PC-3 (cell line): ENCODE results near the gene TDRKH.

Source experiments
- EZH2 ChIP-seq: fragments of 300-600 bp; sonication (generic); IDR thresholded peaks from one replicate; pipeline ENCODE4 v1.6.1; 2017; ENCODE audit warnings: antibody characterized with exemption, mild to moderate bottlenecking, low read length; ENCODE audit not compliant: unreplicated experiment
- EZH2phosphoT487 ChIP-seq: fragments of 300-600 bp; sonication (generic); IDR thresholded peaks from 2 replicates; pipeline ENCODE4 v1.6.1; 2018; ENCODE audit warnings: mild to moderate bottlenecking, antibody characterized with exemption, low read length, borderline replicate concordance
- TF ChIP-seq, protein P1 (sequence below): fragments of 300-600 bp; sonication (generic); conservative IDR thresholded peaks from 2 replicates; pipeline ENCODE4 v1.5.1; 2017; ENCODE audit warnings: antibody characterized with exemption, low read depth, mild to moderate bottlenecking, low read length

DNA sequence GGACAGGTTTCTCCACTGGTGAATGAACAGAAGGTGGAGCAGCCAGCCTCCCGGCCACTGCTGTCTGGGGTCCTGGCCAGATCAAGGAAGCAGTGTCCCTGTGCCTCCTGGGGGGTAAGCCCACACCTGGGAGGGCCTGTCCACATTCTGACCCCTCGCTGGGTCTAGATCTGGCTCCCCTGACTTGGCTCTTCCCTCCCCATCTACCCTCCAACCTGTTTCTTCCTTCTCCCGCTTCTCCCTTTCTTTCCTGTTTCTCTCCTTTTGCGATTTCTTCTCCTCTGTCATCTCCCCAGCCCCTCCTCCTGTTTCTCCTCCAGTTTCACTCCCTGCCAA, 40.9 kb upstream of the TDRKH start:
- TF ChIP-seq EZH2 (no peak), EZH2phosphoT487 (no peak)
- TF ChIP-seq, protein P1, sequence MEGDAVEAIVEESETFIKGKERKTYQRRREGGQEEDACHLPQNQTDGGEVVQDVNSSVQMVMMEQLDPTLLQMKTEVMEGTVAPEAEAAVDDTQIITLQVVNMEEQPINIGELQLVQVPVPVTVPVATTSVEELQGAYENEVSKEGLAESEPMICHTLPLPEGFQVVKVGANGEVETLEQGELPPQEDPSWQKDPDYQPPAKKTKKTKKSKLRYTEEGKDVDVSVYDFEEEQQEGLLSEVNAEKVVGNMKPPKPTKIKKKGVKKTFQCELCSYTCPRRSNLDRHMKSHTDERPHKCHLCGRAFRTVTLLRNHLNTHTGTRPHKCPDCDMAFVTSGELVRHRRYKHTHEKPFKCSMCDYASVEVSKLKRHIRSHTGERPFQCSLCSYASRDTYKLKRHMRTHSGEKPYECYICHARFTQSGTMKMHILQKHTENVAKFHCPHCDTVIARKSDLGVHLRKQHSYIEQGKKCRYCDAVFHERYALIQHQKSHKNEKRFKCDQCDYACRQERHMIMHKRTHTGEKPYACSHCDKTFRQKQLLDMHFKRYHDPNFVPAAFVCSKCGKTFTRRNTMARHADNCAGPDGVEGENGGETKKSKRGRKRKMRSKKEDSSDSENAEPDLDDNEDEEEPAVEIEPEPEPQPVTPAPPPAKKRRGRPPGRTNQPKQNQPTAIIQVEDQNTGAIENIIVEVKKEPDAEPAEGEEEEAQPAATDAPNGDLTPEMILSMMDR, result no peak
